HepG2 (cell line): Measurements from ENCODE around the gene ZSWIM7. TPM values are rescaled to one million over a fixed set of nuclear protein-coding genes. Genes with fewer than 3 reads are reported as not detected.

Experiments
- ATAC-seq: fragments of 200-7000 bp; cut with Tn5 transposase; 3 replicates; pipeline ENCODE4 v1.9.1; 2020; ENCODE audit warnings: mild to moderate bottlenecking, moderate library complexity
- BruUV-seq: library from RNA; stranded (reverse); fragments of 400-500 nt; replicated peaks from 2 replicates; lab custom pipeline; 2021; lab: Mats Ljungman, UMichigan
- CTCF ChIA-PET: fragments of 300-600 bp; formaldehyde crosslinking; extraction: SDS; loops from one replicate; lab custom pipeline; 2021; ENCODE audit warnings: low total read pairs, inconsistent platforms, low intra/inter-chr PET ratio; lab: Yijun Ruan, JAX
- POLR2A ChIA-PET: fragments of 350-600 bp; sonication (Branson Sonifier 250); formaldehyde crosslinking; loops from one replicate; lab custom pipeline; 2020; ENCODE audit warnings: antibody characterized with exemption, inconsistent platforms; lab: Yijun Ruan, JAX
- DNase-seq: peaks from one replicate; pipeline ENCODE4 v3.0.0-alpha.2; 2015; ENCODE audit warnings: low spot score
- FAIRE-seq: peaks from 3 replicates; lab custom pipeline; 2011; peaks lifted over from hg19 to GRCh38; lab: Jason Lieb, UNC
- H2AFZ ChIP-seq: one replicate; pipeline ENCODE4 v1.6.1; 2011; ENCODE audit warnings: low read length, inconsistent platforms
- H3K27ac ChIP-seq: fragments of 300-600 bp; 3 replicates; pipeline ENCODE4 v1.8.0; 2011; ENCODE audit warnings: mixed run types, mild to moderate bottlenecking, mixed read lengths, low read length, inconsistent platforms; ENCODE audit not compliant: insufficient read depth; ENCODE audit errors: extremely low read length
- H3K27me3 ChIP-seq, 2 experiments: fragments of 200-600 bp in 1 of 2; 2 replicates in 1 of 2; 3 replicates in 1 of 2; pipeline versions ENCODE4 v1.6.0 to v1.8.0; 2011; ENCODE audit warnings: low read length in 2 of 2, mild to moderate bottlenecking in 2 of 2, moderate library complexity in 2 of 2, inconsistent platforms in 1 of 2; ENCODE audit not compliant: insufficient read depth in 2 of 2, control insufficient read depth in 1 of 2
- H3K36me3 ChIP-seq, 2 experiments: fragments of 200-600 bp in 1 of 2; replicated peaks in 1 of 2; 2 replicates in 1 of 2; 3 replicates in 1 of 2; pipeline versions ENCODE4 v1.5.1 to v1.8.0; 2011; ENCODE audit warnings: low read length in 2 of 2, inconsistent platforms in 1 of 2; ENCODE audit not compliant: insufficient read depth in 2 of 2, control insufficient read depth in 1 of 2
- H3K4me1 ChIP-seq: 2 replicates; pipeline ENCODE4 v1.5.1; 2012; ENCODE audit warnings: low read length, inconsistent platforms; ENCODE audit not compliant: insufficient read depth
- H3K4me2 ChIP-seq: 2 replicates; pipeline ENCODE4 v1.6.0; 2011; ENCODE audit warnings: low read depth, low read length, inconsistent platforms
- H3K4me3 ChIP-seq, 3 experiments: fragments of 200-600 bp in 1 of 3; sonication (generic), shearing (Covaris generic) in 1 of 3; replicated peaks in 1 of 3; 2 replicates each; pipeline ENCODE4 v1.5.1; 2011 to 2016; ENCODE audit warnings: low read length in 3 of 3, inconsistent platforms in 2 of 3, low read depth in 2 of 3, mild to moderate bottlenecking in 2 of 3, control low read depth in 1 of 3, mixed read lengths in 1 of 3; ENCODE audit not compliant: insufficient read depth in 1 of 3
- H3K79me2 ChIP-seq: one replicate; pipeline ENCODE4 v1.6.1; 2011; ENCODE audit warnings: low read length, inconsistent platforms; ENCODE audit not compliant: insufficient read depth
- H3K9ac ChIP-seq: 2 replicates; pipeline ENCODE4 v1.6.0; 2011; ENCODE audit warnings: mild to moderate bottlenecking, low read depth, low read length, inconsistent platforms; ENCODE audit not compliant: insufficient read depth
- H3K9me3 ChIP-seq: 2 replicates; pipeline ENCODE4 v1.5.1; 2012; ENCODE audit warnings: mild to moderate bottlenecking, low read length
- H4K20me1 ChIP-seq: 2 replicates; pipeline ENCODE4 v1.6.0; 2011; ENCODE audit warnings: inconsistent platforms, mild to moderate bottlenecking, low read length, moderate library complexity; ENCODE audit not compliant: insufficient read depth
- KLF13 ChIP-seq: sonication (generic); formaldehyde crosslinking; IDR thresholded peaks from 2 replicates; pipeline ENCODE4 v1.4.0; 2020; ENCODE audit warnings: mild to moderate bottlenecking, missing genetic modification reagents
- MIER2 ChIP-seq: IDR thresholded peaks from 2 replicates; pipeline ENCODE4 v1.6.1; 2016; ENCODE audit warnings: missing biosample characterization, missing genetic modification reagents
- MZF1 ChIP-seq: sonication (generic); formaldehyde crosslinking; IDR thresholded peaks from 2 replicates; pipeline ENCODE4 v1.8.1; 2023; ENCODE audit warnings: mild to moderate bottlenecking, missing genetic modification reagents, borderline replicate concordance
- NCOA2 ChIP-seq: sonication (generic); formaldehyde crosslinking; IDR thresholded peaks from 2 replicates; pipeline ENCODE4 v1.8.0; 2022; ENCODE audit warnings: inconsistent platforms
- REL ChIP-seq: sonication (generic); formaldehyde crosslinking; conservative IDR thresholded peaks from 2 replicates; pipeline ENCODE4 v1.8.0; 2022; ENCODE audit warnings: mild to moderate bottlenecking, missing genetic modification reagents, moderate library complexity
- TSC22D2 ChIP-seq: sonication (generic); formaldehyde crosslinking; IDR thresholded peaks from 2 replicates; pipeline ENCODE4 v1.5.1; 2020; ENCODE audit warnings: missing genetic modification reagents, mild to moderate bottlenecking, borderline replicate concordance
- ZNF225 ChIP-seq: sonication (generic); formaldehyde crosslinking; IDR thresholded peaks from 2 replicates; pipeline ENCODE4 v1.4.0; 2020; ENCODE audit warnings: mild to moderate bottlenecking, missing genetic modification reagents
- ZNF24 ChIP-seq: fragments of 450-650 bp; IDR thresholded peaks from 2 replicates; pipeline ENCODE4 v1.6.1; 2017; ENCODE audit warnings: antibody characterized with exemption, mild to moderate bottlenecking
- ZNF780A ChIP-seq: sonication (generic); formaldehyde crosslinking; IDR thresholded peaks from 2 replicates; pipeline ENCODE4 v1.8.0; 2022; ENCODE audit warnings: mild to moderate bottlenecking, missing genetic modification reagents, moderate library complexity
- ZSCAN22 ChIP-seq: sonication (generic); formaldehyde crosslinking; IDR thresholded peaks from 2 replicates; pipeline ENCODE4 v1.4.0; 2020; ENCODE audit warnings: mild to moderate bottlenecking, missing genetic modification reagents
- in situ Hi-C: cut with HindIII; loops from 2 replicates; pipeline ENCODE4 v1.10.0; 2017; ENCODE audit warnings: low pct_unique_long_range_greater_than_20kb; ENCODE audit not compliant: extremely low pct_ligation_motif_present
- intact Hi-C: fragments of 100-400 bp; cut with micrococcal nuclease; formaldehyde crosslinking; loops from one replicate; pipeline ENCODE4 v1.10.0; 2022; ENCODE audit not compliant: unreplicated experiment
- polyA plus RNA-seq, 8 experiments: library from polyadenylated mRNA; depleted of rRNA in 3 of 8; stranded (reverse) in 7 of 8; unstranded in 1 of 8; fragments of >200 nt; fragmentation: Illumina TruSeq in 4 of 8; extraction: Trizol in 4 of 8; gene quantifications; 2 replicates each; pipeline versions ENCODE4 v1.2.1 to v1.2.3, GENCODE V29; 2011 to 2016; ENCODE audit warnings: low read depth in 4 of 8, missing spikeins in 1 of 8, mixed read lengths in 1 of 8; ENCODE audit not compliant: insufficient read depth in 1 of 8
- total RNA-seq, 5 experiments: library from RNA; depleted of rRNA; stranded (reverse); fragments of >200 nt; fragmentation: Illumina TruSeq; extraction: Trizol; gene quantifications; 2 replicates each; pipeline ENCODE4 v1.2.3, GENCODE V29; 2016; ENCODE audit warnings: low read depth in 1 of 5
- TF ChIP-seq, protein P1 (sequence below): sonication (generic); formaldehyde crosslinking; IDR thresholded peaks from 2 replicates; pipeline ENCODE4 v1.4.0; 2020; ENCODE audit warnings: mild to moderate bottlenecking, missing genetic modification reagents
- TF ChIP-seq, protein P2 (sequence below): sonication (generic); formaldehyde crosslinking; IDR thresholded peaks from 2 replicates; pipeline ENCODE4 v1.4.0; 2020; ENCODE audit warnings: mild to moderate bottlenecking, missing genetic modification reagents

Gene ZSWIM7
- total and polyA plus RNA-seq, 2 of the 13 experiments (the other 11 are each of a cell fraction or from before 2014, with no cell fraction given) = 13.1 to 28.1 TPM

DNA sequence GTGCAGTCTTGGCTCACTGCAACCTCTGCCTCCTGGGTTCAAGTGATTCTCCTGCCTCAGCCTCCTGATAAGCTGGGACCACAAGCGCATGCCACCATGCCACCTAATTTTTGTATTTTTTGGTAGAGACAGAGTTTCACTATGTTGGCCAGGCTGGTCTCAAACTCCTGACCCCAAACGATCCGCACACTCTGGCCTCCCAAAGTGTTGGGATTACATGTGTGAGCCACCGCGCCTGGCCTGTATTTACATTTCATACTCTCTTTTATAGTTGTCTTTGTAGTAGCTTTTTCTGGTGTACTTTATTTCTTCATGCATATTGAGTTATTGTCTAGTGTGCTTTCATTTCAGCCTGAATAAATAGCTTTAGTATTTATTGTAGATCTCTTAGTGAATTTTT, 64.6 kb downstream of the ZSWIM7 start (continued):
- no peak for TF ChIP-seq ZSCAN22 (CRISPR knock-in tag)
- no peak for TF ChIP-seq TSC22D2 (CRISPR knock-in tag)
- TF ChIP-seq NCOA2 = no peak
- no peak for TF ChIP-seq ZNF780A
- no peak for TF ChIP-seq MIER2

DNA sequence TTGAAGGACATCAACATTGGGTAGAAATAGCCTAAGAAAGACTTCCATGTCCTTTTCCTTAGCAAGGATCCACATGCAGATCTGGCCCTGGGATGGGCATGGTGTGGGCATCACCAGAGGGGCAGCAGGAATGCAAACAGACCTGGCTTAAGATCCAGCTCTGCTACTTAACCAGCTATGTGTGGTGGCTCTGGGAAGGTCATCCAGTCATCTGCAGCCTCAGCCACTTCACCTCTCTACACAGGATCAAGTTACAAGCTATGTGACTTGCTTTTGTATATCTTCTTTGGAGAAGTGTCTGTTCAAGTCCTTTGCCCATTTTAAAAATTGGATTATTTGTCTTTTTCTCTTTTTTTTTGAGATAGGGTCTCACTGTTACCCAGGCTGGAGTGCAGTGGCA, 68.1 kb downstream of the ZSWIM7 start:
- Histone ChIP-seq H3K9me3 (no peaks in the 10 kb centered on the region), H3K4me2 (no peak overlapping the region), H3K36me3 (no peaks in the 10 kb centered on the region), H3K27me3 (peaks cover 2 to 9% of the 10 kb centered on the region in 2 experiments; a peak in 1 of 5 replicates), H3K79me2 (no peaks in the 10 kb centered on the region), H3K4me3 (no peak overlapping the region), H4K20me1 (no peaks in the 10 kb centered on the region), H3K4me1 (no peaks in the 10 kb centered on the region), H3K9ac (no peak overlapping the region), H2AFZ (no peak overlapping the region), H3K27ac (no peak overlapping the region)
- ChIA-PET POLR2A (no interaction called here), CTCF (no interaction called here)
- in situ Hi-C loops (loop anchor here (25.0 kb wide), 1 partner anchor 94 kb away; no protein-coding TSS in a partner anchor), intact Hi-C loops (no loop called here)
- FAIRE-seq (no peak), ATAC-seq (no peak), DNase-seq (no peak)
- no TSS peak for BruUV-seq
- TF ChIP-seq KLF13 (CRISPR knock-in tag) = no peak
- TF ChIP-seq, protein P1, sequence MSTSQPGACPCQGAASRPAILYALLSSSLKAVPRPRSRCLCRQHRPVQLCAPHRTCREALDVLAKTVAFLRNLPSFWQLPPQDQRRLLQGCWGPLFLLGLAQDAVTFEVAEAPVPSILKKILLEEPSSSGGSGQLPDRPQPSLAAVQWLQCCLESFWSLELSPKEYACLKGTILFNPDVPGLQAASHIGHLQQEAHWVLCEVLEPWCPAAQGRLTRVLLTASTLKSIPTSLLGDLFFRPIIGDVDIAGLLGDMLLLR = no peak
- no peak for TF ChIP-seq ZNF24
- no peak for TF ChIP-seq REL (CRISPR knock-in tag)
- TF ChIP-seq MZF1 = no peak
- no peak for TF ChIP-seq ZNF225 (CRISPR knock-in tag)
- TF ChIP-seq, protein P2, sequence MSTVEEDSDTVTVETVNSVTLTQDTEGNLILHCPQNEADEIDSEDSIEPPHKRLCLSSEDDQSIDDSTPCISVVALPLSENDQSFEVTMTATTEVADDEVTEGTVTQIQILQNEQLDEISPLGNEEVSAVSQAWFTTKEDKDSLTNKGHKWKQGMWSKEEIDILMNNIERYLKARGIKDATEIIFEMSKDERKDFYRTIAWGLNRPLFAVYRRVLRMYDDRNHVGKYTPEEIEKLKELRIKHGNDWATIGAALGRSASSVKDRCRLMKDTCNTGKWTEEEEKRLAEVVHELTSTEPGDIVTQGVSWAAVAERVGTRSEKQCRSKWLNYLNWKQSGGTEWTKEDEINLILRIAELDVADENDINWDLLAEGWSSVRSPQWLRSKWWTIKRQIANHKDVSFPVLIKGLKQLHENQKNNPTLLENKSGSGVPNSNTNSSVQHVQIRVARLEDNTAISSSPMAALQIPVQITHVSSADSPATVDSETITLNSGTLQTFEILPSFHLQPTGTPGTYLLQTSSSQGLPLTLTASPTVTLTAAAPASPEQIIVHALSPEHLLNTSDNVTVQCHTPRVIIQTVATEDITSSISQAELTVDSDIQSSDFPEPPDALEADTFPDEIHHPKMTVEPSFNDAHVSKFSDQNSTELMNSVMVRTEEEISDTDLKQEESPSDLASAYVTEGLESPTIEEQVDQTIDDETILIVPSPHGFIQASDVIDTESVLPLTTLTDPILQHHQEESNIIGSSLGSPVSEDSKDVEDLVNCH = no peak
